Kidney epithelial cell (primary cell): ENCODE measurements around the gene DYNLRB1. TPM values are rescaled to one million over a fixed set of nuclear protein-coding genes. Genes with fewer than 3 reads are reported as not detected.

ENCODE experiments used
- DNase-seq: peaks from one replicate; pipeline ENCODE4 v3.0.0-alpha.2; 2010; ENCODE audit warnings: low read depth
- H3K27me3 ChIP-seq: 2 replicates; pipeline ENCODE4 v1.6.0; 2011; ENCODE audit warnings: low read length; ENCODE audit not compliant: control insufficient read depth, insufficient read depth
- H3K36me3 ChIP-seq: 2 replicates; pipeline ENCODE4 v1.5.1; 2011; ENCODE audit warnings: low read length; ENCODE audit not compliant: control insufficient read depth, insufficient read depth
- H3K4me3 ChIP-seq: 2 replicates; pipeline ENCODE4 v1.5.1; 2011; ENCODE audit warnings: low read depth, mild to moderate bottlenecking, control low read depth, low read length
- CTCF ChIP-seq: IDR thresholded peaks from 2 replicates; pipeline ENCODE4 v1.5.1; 2011; ENCODE audit warnings: mild to moderate bottlenecking, moderate library complexity, low read length, control low read depth, inconsistent platforms; ENCODE audit not compliant: insufficient read depth, poor library complexity, severe bottlenecking
- total RNA-seq: library from RNA; depleted of rRNA; stranded (reverse); fragments of >200 nt; gene quantifications from 2 replicates; pipeline ENCODE4 v1.2.3, GENCODE V29; 2015

Gene DYNLRB1
- total RNA-seq, 1 donor from 2014 or later: 143 TPM

- Histone ChIP-seq H3K27me3 (no peaks in the 10 kb centered on the region), H3K4me3 (no peak overlapping the region), H3K36me3 (no peaks in the 10 kb centered on the region)
- TF ChIP-seq CTCF: no peak
- no peak for DNase-seq
Measured at GRCh38 chr20:34582911-34583310, 66.7 kb downstream of the DYNLRB1 start.

DNA sequence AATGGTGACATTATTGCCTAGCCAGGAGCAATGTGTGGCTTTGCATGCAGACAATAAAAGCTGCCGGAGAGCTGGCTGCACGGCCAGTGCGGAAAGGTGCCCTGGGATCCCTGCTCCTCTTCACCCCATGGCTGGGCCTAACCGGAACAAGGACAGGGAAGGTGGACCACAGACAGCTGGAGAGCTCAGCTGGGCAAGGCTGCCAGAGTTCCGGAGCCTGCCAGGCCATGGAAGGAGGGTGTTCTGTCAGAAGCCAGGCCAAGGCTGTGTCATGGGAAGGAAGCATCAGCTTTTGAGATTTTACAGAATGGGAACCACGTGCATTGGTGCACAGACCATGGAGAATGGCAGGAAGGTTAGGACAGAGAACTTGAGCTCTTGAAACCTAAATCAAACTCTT, 67.3 kb downstream of the DYNLRB1 start:
- no peak for DNase-seq
- no peak overlapping the region for H3K4me3 ChIP-seq
- TF ChIP-seq CTCF: no peak
- no peaks in the 10 kb centered on the region for H3K36me3 ChIP-seq
- H3K27me3 ChIP-seq: no peaks in the 10 kb centered on the region

- H3K4me3 ChIP-seq: no peak overlapping the region
Measured at GRCh38 chr20:34585019-34585418, 68.8 kb downstream of the DYNLRB1 start.

DNA sequence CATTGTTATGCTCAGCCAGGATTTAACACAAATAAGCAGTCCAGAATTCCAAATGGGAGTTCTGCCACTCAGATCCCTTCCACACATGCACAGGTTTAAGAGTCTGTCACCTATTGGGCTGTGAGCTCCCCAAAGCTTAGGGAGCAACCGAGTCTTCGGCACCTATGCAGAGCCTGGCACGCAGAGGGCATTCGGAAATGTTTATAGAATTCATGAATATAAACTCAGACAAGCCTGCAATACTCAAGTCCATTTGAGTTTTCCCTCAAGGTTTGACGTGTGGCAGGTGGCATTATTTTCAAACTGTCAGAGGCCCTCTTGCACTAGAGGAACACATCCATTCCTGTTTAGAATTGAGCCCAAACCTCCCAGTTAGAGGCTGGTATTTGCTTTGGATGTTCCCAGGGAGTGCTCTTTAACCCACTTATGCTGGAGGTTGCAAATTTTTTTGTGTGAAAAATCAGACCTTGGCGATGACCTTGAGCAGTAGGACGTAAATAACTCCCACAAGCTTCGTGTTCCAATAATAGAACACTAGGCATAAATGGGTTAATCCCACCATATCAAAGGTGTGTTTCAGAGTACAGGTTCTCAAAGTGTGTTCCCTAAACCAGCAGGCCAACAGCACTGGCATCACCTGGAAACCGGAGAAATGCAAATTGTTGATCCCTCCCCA, 70.4 kb downstream of the DYNLRB1 start:
- no peaks in the 10 kb centered on the region for H3K27me3 ChIP-seq
- no peak overlapping the region for H3K4me3 ChIP-seq
- no peak for TF ChIP-seq CTCF
- DNase-seq: no peak
- H3K36me3 ChIP-seq: no peaks in the 10 kb centered on the region

More at GRCh38 chr20:34585019-34585418, 68.8 kb downstream of the DYNLRB1 start:
- no peak for TF ChIP-seq CTCF
- Histone ChIP-seq H3K27me3 (no peaks in the 10 kb centered on the region), H3K36me3 (no peaks in the 10 kb centered on the region)
- no peak for DNase-seq

Other genes starting within 250 kb of the DYNLRB1 start
- gene AHCY, start 213.1 kb upstream of the DYNLRB1 start, total RNA-seq: 199 and 212 TPM in 2 replicates
- gene ITCH, start 153.1 kb upstream of the DYNLRB1 start, total RNA-seq: 47.8 and 53.5 TPM in 2 replicates
- gene MAP1LC3A, start 42.3 kb downstream of the DYNLRB1 start, total RNA-seq: 63.0 and 72.5 TPM in 2 replicates
- 20.7 and 26.1 TPM in 2 replicates for gene PIGU, start 160.7 kb downstream of the DYNLRB1 start, total RNA-seq
- 15.0 and 19.9 TPM in 2 replicates for gene TP53INP2, start 187.9 kb downstream of the DYNLRB1 start, total RNA-seq